HCT116 (cell line): ENCODE measurements around the gene USP10. TPM values are rescaled to one million over a fixed set of nuclear protein-coding genes. Genes with fewer than 3 reads are reported as not detected.

Experiments
- ATAC-seq: fragments of 200-7000 bp; cut with Tn5 transposase; 2 replicates; pipeline ENCODE4 v1.9.1; 2020; ENCODE audit warnings: mild to moderate bottlenecking, moderate library complexity
- BruUV-seq: library from RNA; stranded (reverse); fragments of 400-500 nt; replicated peaks from 2 replicates; lab custom pipeline; 2021; lab: Mats Ljungman, UMichigan
- CTCF ChIA-PET: fragments of 300-600 bp; sonication (Branson Sonifier 250); formaldehyde crosslinking; loops from one replicate; lab custom pipeline; 2021; ENCODE audit warnings: antibody characterized with exemption; lab: Charles Lee
- POLR2A ChIA-PET: fragments of 300-600, 350-600 bp; sonication (Branson Sonifier 250); formaldehyde crosslinking; loops from one replicate; lab custom pipeline; 2021; ENCODE audit warnings: antibody characterized with exemption; lab: Charles Lee
- RAD21 ChIA-PET, 2 experiments: fragments of 300-600 bp; sonication (Branson Sonifier 250); formaldehyde crosslinking; loops; one replicate each; lab custom pipeline; 2023; ENCODE audit warnings: low total read pairs in 2 of 2; ENCODE audit not compliant: uncharacterized antibody in 2 of 2, unreplicated experiment in 2 of 2, low non-redundant PET in 1 of 2; lab: Charles Lee
- DNase-seq: peaks from one replicate; pipeline ENCODE4 v3.0.0-alpha.2; 2010; ENCODE audit warnings: low read depth, low spot score
- H2AFZ ChIP-seq: fragments of 200-600 bp; shearing (Covaris generic), sonication (generic); 2 replicates; pipeline ENCODE4 v1.6.1; 2017; ENCODE audit warnings: low read depth, mixed run types, mixed read lengths, antibody characterized with exemption, low read length; ENCODE audit not compliant: poor library complexity, severe bottlenecking
- H3K27ac ChIP-seq: 2 replicates; pipeline ENCODE4 v1.5.1; 2012; ENCODE audit warnings: low read depth, low read length
- H3K27me3 ChIP-seq: fragments of 200-600 bp; sonication (generic); 2 replicates; pipeline ENCODE4 v1.6.1; 2016; ENCODE audit warnings: mixed run types, low read length, mixed read lengths; ENCODE audit not compliant: insufficient read depth
- H3K36me3 ChIP-seq, 2 experiments: fragments of 200-500 bp in 1 of 2; fragments of 200-600 bp in 1 of 2; sonication (Bioruptor generic) in 1 of 2; sonication (generic) in 1 of 2; 2 replicates each; pipeline versions ENCODE4 v1.5.1 to v1.6.1; 2014 to 2016; ENCODE audit warnings: low read length in 2 of 2, inconsistent platforms in 1 of 2, mixed read lengths in 1 of 2, mixed run types in 1 of 2; ENCODE audit not compliant: insufficient read depth in 2 of 2, control insufficient read depth in 1 of 2
- H3K4me1 ChIP-seq, 2 experiments: fragments of 200-600 bp in 1 of 2; sonication (generic) in 1 of 2; 2 replicates each; pipeline versions ENCODE4 v1.5.1 to v1.6.1; 2012 to 2017; ENCODE audit warnings: low read length in 2 of 2, inconsistent platforms in 1 of 2, mild to moderate bottlenecking in 1 of 2, mixed read lengths in 1 of 2, mixed run types in 1 of 2, moderate library complexity in 1 of 2; ENCODE audit not compliant: insufficient read depth in 2 of 2, control insufficient read depth in 1 of 2
- H3K4me2 ChIP-seq: fragments of 200-600 bp; sonication (generic); 2 replicates; pipeline ENCODE4 v1.6.1; 2017; ENCODE audit warnings: mixed run types, low read length, mixed read lengths
- H3K4me3 ChIP-seq, 2 experiments: fragments of 200-600 bp in 1 of 2; sonication (generic) in 1 of 2; replicated peaks in 1 of 2; 2 replicates each; pipeline ENCODE4 v1.5.1; 2011 to 2016; ENCODE audit warnings: low read length in 2 of 2, control low read depth in 1 of 2, low read depth in 1 of 2, mild to moderate bottlenecking in 1 of 2, mixed read lengths in 1 of 2, mixed run types in 1 of 2
- H3K79me2 ChIP-seq: fragments of 200-600 bp; sonication (generic); 2 replicates; pipeline ENCODE4 v1.6.1; 2017; ENCODE audit warnings: mild to moderate bottlenecking, mixed run types, low read length, moderate library complexity, mixed read lengths; ENCODE audit not compliant: insufficient read depth
- H3K9ac ChIP-seq: fragments of 200-600 bp; sonication (generic); 2 replicates; pipeline ENCODE4 v1.6.1; 2016; ENCODE audit warnings: low read length, mixed read lengths
- H3K9me2 ChIP-seq: fragments of 200-600 bp; sonication (generic), shearing (Covaris generic); 2 replicates; pipeline ENCODE4 v1.6.1; 2017; ENCODE audit warnings: mixed run types, mild to moderate bottlenecking, moderate library complexity; ENCODE audit not compliant: insufficient read depth
- H3K9me3 ChIP-seq, 2 experiments: fragments of 200-500 bp in 1 of 2; fragments of 200-600 bp in 1 of 2; sonication (Bioruptor generic) in 1 of 2; sonication (generic) in 1 of 2; 2 replicates each; pipeline ENCODE4 v1.6.1; 2014 to 2017; ENCODE audit warnings: low read length in 2 of 2, mixed read lengths in 2 of 2, inconsistent platforms in 1 of 2, low read depth in 1 of 2, mild to moderate bottlenecking in 1 of 2, mixed run types in 1 of 2, moderate library complexity in 1 of 2; ENCODE audit not compliant: control insufficient read depth in 1 of 2, insufficient read depth in 1 of 2
- H4K20me1 ChIP-seq: fragments of 200-600 bp; sonication (generic), shearing (Covaris generic); 2 replicates; pipeline ENCODE4 v1.6.1; 2017; ENCODE audit warnings: mixed run types, mild to moderate bottlenecking, moderate library complexity; ENCODE audit not compliant: insufficient read depth
- CBX3 ChIP-seq: IDR thresholded peaks from 2 replicates; pipeline ENCODE4 v1.6.1; 2012; ENCODE audit warnings: low read depth
- CTCF ChIP-seq, 3 experiments: fragments of 200-600 bp in 1 of 3; sonication (generic) in 1 of 3; IDR thresholded peaks in 2 of 3; conservative IDR thresholded peaks in 1 of 3; 2 replicates each; pipeline ENCODE4 v1.5.1; 2012 to 2017; ENCODE audit warnings: low read depth in 2 of 3, low read length in 2 of 3, antibody characterized with exemption in 1 of 3, borderline replicate concordance in 1 of 3, control low read depth in 1 of 3, mild to moderate bottlenecking in 1 of 3, mixed read lengths in 1 of 3, mixed run types in 1 of 3, moderate library complexity in 1 of 3; ENCODE audit not compliant: insufficient read depth in 1 of 3
- EGR1 ChIP-seq: IDR thresholded peaks from 2 replicates; pipeline ENCODE4 v1.6.1; 2012; ENCODE audit warnings: low read depth
- ELF1 ChIP-seq: IDR thresholded peaks from 2 replicates; pipeline ENCODE4 v1.6.1; 2012; ENCODE audit warnings: low read depth, borderline replicate concordance
- EZH2 ChIP-seq: fragments of 200-600 bp; sonication (generic); IDR thresholded peaks from 2 replicates; pipeline ENCODE4 v1.6.1; 2017; ENCODE audit warnings: antibody characterized with exemption, mixed run types
- EZH2phosphoT487 ChIP-seq: fragments of 200-600 bp; IDR thresholded peaks from 2 replicates; pipeline ENCODE4 v1.6.1; 2018; ENCODE audit warnings: antibody characterized with exemption, borderline replicate concordance
- FOSL1 ChIP-seq: IDR thresholded peaks from 2 replicates; pipeline ENCODE4 v1.6.1; 2012; ENCODE audit warnings: low read depth
- JUND ChIP-seq: IDR thresholded peaks from 2 replicates; pipeline ENCODE4 v1.6.1; 2012
- MAX ChIP-seq: IDR thresholded peaks from 2 replicates; pipeline ENCODE4 v1.6.1; 2012
- POLR2A ChIP-seq: IDR thresholded peaks from 2 replicates; pipeline ENCODE4 v1.7.0; 2011; ENCODE audit warnings: borderline replicate concordance; ENCODE audit not compliant: insufficient read depth, insufficient read length; ENCODE audit errors: extremely low read depth
- POLR2AphosphoS5 ChIP-seq: IDR thresholded peaks from 2 replicates; pipeline ENCODE4 v1.6.1; 2011; ENCODE audit warnings: mild to moderate bottlenecking, low read depth, low read length, moderate library complexity
- RAD21 ChIP-seq: IDR thresholded peaks from 2 replicates; pipeline ENCODE4 v1.6.1; 2012; ENCODE audit warnings: low read depth, mild to moderate bottlenecking
- SIN3A ChIP-seq: IDR thresholded peaks from 2 replicates; pipeline ENCODE4 v1.6.1; 2012; ENCODE audit warnings: low read depth
- SRF ChIP-seq: IDR thresholded peaks from 2 replicates; pipeline ENCODE4 v1.6.1; 2012; ENCODE audit warnings: low read depth
- YY1 ChIP-seq: IDR thresholded peaks from 2 replicates; pipeline ENCODE4 v1.6.1; 2011; ENCODE audit warnings: low read length, low read depth, moderate library complexity, mild to moderate bottlenecking; ENCODE audit not compliant: insufficient replicate concordance; ENCODE audit errors: extremely low read depth
- ZFX ChIP-seq: fragments of 450-650 bp; IDR thresholded peaks from 2 replicates; pipeline ENCODE4 v1.6.1; 2017
- ZNF274 ChIP-seq: fragments of 200-500 bp; sonication (Bioruptor generic); IDR thresholded peaks from 2 replicates; pipeline ENCODE4 v1.6.1; 2014; ENCODE audit warnings: mild to moderate bottlenecking, low read depth, low read length, inconsistent platforms
- intact Hi-C: fragments of 100-400 bp; cut with micrococcal nuclease; formaldehyde crosslinking; loops from 2 replicates; pipeline ENCODE4 v1.10.0; 2022
- total RNA-seq: library from RNA; stranded (reverse); gene quantifications from one replicate; pipeline ENCODE4 v1.2.1, GENCODE V29; 2021; ENCODE audit not compliant: unreplicated experiment
- TF ChIP-seq, protein P1 (sequence below): IDR thresholded peaks from 2 replicates; pipeline ENCODE4 v1.6.1; 2012; ENCODE audit warnings: low read depth
- TF ChIP-seq, protein P2 (sequence below): IDR thresholded peaks from 2 replicates; pipeline ENCODE4 v1.6.1; 2011; ENCODE audit warnings: mild to moderate bottlenecking, low read length, moderate library complexity; ENCODE audit not compliant: insufficient replicate concordance; ENCODE audit errors: extremely low read depth
- TF ChIP-seq, protein P3 (sequence below): IDR thresholded peaks from 2 replicates; pipeline ENCODE4 v1.6.1; 2012

USP10 gene
- total RNA-seq, 1 experiment from 2014 or later = 175 TPM

GRCh38 chr16:84759061-84759460, 59.3 kb downstream of the USP10 start:
- Histone ChIP-seq H3K4me3 (no peak overlapping the region), H3K27me3 (no peaks in the 10 kb centered on the region), H3K4me1 (no peaks in the 10 kb centered on the region), H4K20me1 (peaks cover 38% of the 10 kb centered on the region; the same call in 1 of the 2 replicates), H3K36me3 (peaks cover 22 to 42% of the 10 kb centered on the region in 2 experiments), H3K9ac (no peak overlapping the region), H3K79me2 (peaks cover 96% of the 10 kb centered on the region), H3K9me2 (no peaks in the 10 kb centered on the region), H2AFZ (no peak overlapping the region), H3K9me3 (no peaks in the 10 kb centered on the region), H3K4me2 (no peak overlapping the region), H3K27ac (no peak overlapping the region)
- CTCF ChIA-PET = interaction anchor here (0.9 to 1.9 kb wide), 3 partner anchors 21 to 195 kb away, joined by 3 to 7 read pairs (median 3); no protein-coding TSS in a partner anchor
- ATAC-seq = no peak
- TF ChIP-seq, protein P1, sequence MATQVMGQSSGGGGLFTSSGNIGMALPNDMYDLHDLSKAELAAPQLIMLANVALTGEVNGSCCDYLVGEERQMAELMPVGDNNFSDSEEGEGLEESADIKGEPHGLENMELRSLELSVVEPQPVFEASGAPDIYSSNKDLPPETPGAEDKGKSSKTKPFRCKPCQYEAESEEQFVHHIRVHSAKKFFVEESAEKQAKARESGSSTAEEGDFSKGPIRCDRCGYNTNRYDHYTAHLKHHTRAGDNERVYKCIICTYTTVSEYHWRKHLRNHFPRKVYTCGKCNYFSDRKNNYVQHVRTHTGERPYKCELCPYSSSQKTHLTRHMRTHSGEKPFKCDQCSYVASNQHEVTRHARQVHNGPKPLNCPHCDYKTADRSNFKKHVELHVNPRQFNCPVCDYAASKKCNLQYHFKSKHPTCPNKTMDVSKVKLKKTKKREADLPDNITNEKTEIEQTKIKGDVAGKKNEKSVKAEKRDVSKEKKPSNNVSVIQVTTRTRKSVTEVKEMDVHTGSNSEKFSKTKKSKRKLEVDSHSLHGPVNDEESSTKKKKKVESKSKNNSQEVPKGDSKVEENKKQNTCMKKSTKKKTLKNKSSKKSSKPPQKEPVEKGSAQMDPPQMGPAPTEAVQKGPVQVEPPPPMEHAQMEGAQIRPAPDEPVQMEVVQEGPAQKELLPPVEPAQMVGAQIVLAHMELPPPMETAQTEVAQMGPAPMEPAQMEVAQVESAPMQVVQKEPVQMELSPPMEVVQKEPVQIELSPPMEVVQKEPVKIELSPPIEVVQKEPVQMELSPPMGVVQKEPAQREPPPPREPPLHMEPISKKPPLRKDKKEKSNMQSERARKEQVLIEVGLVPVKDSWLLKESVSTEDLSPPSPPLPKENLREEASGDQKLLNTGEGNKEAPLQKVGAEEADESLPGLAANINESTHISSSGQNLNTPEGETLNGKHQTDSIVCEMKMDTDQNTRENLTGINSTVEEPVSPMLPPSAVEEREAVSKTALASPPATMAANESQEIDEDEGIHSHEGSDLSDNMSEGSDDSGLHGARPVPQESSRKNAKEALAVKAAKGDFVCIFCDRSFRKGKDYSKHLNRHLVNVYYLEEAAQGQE = no peak
- TF ChIP-seq ZNF274 = no peak
- TF ChIP-seq, protein P2, sequence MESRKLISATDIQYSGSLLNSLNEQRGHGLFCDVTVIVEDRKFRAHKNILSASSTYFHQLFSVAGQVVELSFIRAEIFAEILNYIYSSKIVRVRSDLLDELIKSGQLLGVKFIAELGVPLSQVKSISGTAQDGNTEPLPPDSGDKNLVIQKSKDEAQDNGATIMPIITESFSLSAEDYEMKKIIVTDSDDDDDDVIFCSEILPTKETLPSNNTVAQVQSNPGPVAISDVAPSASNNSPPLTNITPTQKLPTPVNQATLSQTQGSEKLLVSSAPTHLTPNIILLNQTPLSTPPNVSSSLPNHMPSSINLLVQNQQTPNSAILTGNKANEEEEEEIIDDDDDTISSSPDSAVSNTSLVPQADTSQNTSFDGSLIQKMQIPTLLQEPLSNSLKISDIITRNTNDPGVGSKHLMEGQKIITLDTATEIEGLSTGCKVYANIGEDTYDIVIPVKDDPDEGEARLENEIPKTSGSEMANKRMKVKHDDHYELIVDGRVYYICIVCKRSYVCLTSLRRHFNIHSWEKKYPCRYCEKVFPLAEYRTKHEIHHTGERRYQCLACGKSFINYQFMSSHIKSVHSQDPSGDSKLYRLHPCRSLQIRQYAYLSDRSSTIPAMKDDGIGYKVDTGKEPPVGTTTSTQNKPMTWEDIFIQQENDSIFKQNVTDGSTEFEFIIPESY = no peak
- TF ChIP-seq CTCF (IDR thresholded peaks at IDR 0.05 in 2 of 3, conservative IDR thresholded peaks at IDR 0.05 in 1 of 3; ENCODE audit: borderline replicate concordance in 1 of 3, insufficient read depth in 1 of 3, low read depth in 2 of 3, low read length in 2 of 3) = no peak
- no peak for TF ChIP-seq SRF
- TF ChIP-seq EGR1 = no peak
- TF ChIP-seq MAX = no peak
- TF ChIP-seq ELF1 = no peak
- TF ChIP-seq FOSL1 = no peak
- TF ChIP-seq EZH2phosphoT487 = no peak
- TF ChIP-seq, protein P3, sequence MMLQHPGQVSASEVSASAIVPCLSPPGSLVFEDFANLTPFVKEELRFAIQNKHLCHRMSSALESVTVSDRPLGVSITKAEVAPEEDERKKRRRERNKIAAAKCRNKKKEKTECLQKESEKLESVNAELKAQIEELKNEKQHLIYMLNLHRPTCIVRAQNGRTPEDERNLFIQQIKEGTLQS = no peak
- TF ChIP-seq SIN3A = no peak
- TF ChIP-seq JUND = no peak
- no peak for TF ChIP-seq YY1
- no peak for TF ChIP-seq EZH2
- TF ChIP-seq POLR2AphosphoS5 = no peak
- TF ChIP-seq RAD21 = no peak
- no peak for TF ChIP-seq CBX3
- no peak for TF ChIP-seq POLR2A
- no peak for TF ChIP-seq ZFX
- no peak for DNase-seq
- POLR2A ChIA-PET = no interaction called here
- no TSS peak for BruUV-seq
- intact Hi-C loops = no loop called here
- RAD21 ChIA-PET = no interaction called here
